Loucy (cell line): ENCODE measurements around the gene UBXN7.

Experiments
- H2AFZ ChIP-seq: fragments of 200-600 bp; sonication (generic); 2 replicates; pipeline ENCODE4 v1.6.0; 2016; ENCODE audit warnings: antibody characterized with exemption, mild to moderate bottlenecking, low read length, moderate library complexity
- H3F3A ChIP-seq: fragments of 200-600 bp; 2 replicates; pipeline ENCODE4 v1.6.0; 2016; ENCODE audit warnings: antibody characterized with exemption, low read depth, mild to moderate bottlenecking
- H3K27me3 ChIP-seq: fragments of 200-600 bp; sonication (generic); 2 replicates; pipeline ENCODE4 v1.6.1; 2014; ENCODE audit warnings: low read length, mild to moderate bottlenecking; ENCODE audit not compliant: insufficient read depth, poor library complexity, severe bottlenecking
- H3K36me3 ChIP-seq: fragments of 200-600 bp; sonication (generic); 2 replicates; pipeline ENCODE4 v1.6.1; 2016; ENCODE audit warnings: low read length; ENCODE audit not compliant: insufficient read depth
- H3K4me1 ChIP-seq: fragments of 200-600 bp; sonication (generic); 2 replicates; pipeline ENCODE4 v1.5.1; 2014; ENCODE audit warnings: low read length, mild to moderate bottlenecking; ENCODE audit not compliant: insufficient read depth, poor library complexity, severe bottlenecking
- H3K4me2 ChIP-seq: fragments of 200-600 bp; sonication (generic); 2 replicates; pipeline ENCODE4 v1.6.0; 2014; ENCODE audit warnings: antibody characterized with exemption, low read length, low read depth, mild to moderate bottlenecking; ENCODE audit not compliant: poor library complexity, severe bottlenecking
- H3K4me3 ChIP-seq: fragments of 200-600 bp; sonication (generic); 2 replicates; pipeline ENCODE4 v1.5.1; 2014; ENCODE audit warnings: low read length, mild to moderate bottlenecking, mixed read lengths; ENCODE audit not compliant: poor library complexity, severe bottlenecking
- H3K79me2 ChIP-seq: fragments of 200-600 bp; sonication (generic); 2 replicates; pipeline ENCODE4 v1.6.1; 2014; ENCODE audit warnings: low read length; ENCODE audit not compliant: insufficient read depth
- H3K9ac ChIP-seq: fragments of 200-600 bp; sonication (generic); 2 replicates; pipeline ENCODE4 v1.6.0; 2014; ENCODE audit warnings: mild to moderate bottlenecking, low read depth, low read length, moderate library complexity; ENCODE audit not compliant: poor library complexity, severe bottlenecking
- H3K9me2 ChIP-seq: fragments of 200-600 bp; sonication (generic); replicated peaks from 2 replicates; pipeline ENCODE4 v1.6.1; 2016; ENCODE audit warnings: low read depth, low read length, mixed read lengths
- H3K9me3 ChIP-seq: fragments of 200-600 bp; sonication (generic); 2 replicates; pipeline ENCODE4 v1.6.1; 2014; ENCODE audit warnings: mild to moderate bottlenecking, antibody characterized with exemption, low read length, low read depth; ENCODE audit not compliant: insufficient read depth
- H4K20me1 ChIP-seq: fragments of 200-600 bp; sonication (generic); 2 replicates; pipeline ENCODE4 v1.6.0; 2014; ENCODE audit warnings: antibody characterized with exemption, low read length, mild to moderate bottlenecking; ENCODE audit not compliant: insufficient read depth, poor library complexity, severe bottlenecking
- CTCF ChIP-seq: fragments of 200-600 bp; sonication (generic); conservative IDR thresholded peaks from 2 replicates; pipeline ENCODE4 v1.5.1; 2014; ENCODE audit warnings: mild to moderate bottlenecking, antibody characterized with exemption, low read length
- EZH2phosphoT487 ChIP-seq: fragments of 200-600 bp; IDR thresholded peaks from 2 replicates; pipeline ENCODE4 v1.6.1; 2018; ENCODE audit warnings: antibody characterized with exemption, mild to moderate bottlenecking, moderate library complexity, borderline replicate concordance

Gene UBXN7

GRCh38 chr3:196323691-196324090 lies 108.5 kb downstream of the UBXN7 start:
- Histone ChIP-seq H3K4me2 (no peak overlapping the region), H3K9me3 (no peaks in the 10 kb centered on the region), H2AFZ (no peak overlapping the region), H3K4me1 (peaks cover 4% of the 10 kb centered on the region), H3F3A (no peaks in the 10 kb centered on the region), H3K27me3 (no peaks in the 10 kb centered on the region), H3K79me2 (no peaks in the 10 kb centered on the region), H3K4me3 (no peak overlapping the region), H3K9me2 (no peaks in the 10 kb centered on the region), H3K36me3 (no peaks in the 10 kb centered on the region), H3K9ac (no peak overlapping the region), H4K20me1 (no peaks in the 10 kb centered on the region)
- TF ChIP-seq CTCF (peak; percentile 38; the same call in 1 of the 2 replicates), EZH2phosphoT487 (no peak)

- Histone ChIP-seq H2AFZ (no peak overlapping the region), H3K9me3 (no peaks in the 10 kb centered on the region), H3K4me3 (no peak overlapping the region), H3K9ac (no peak overlapping the region), H3K4me1 (peaks cover 4% of the 10 kb centered on the region), H3F3A (no peaks in the 10 kb centered on the region), H3K79me2 (no peaks in the 10 kb centered on the region), H3K27me3 (no peaks in the 10 kb centered on the region), H3K9me2 (no peaks in the 10 kb centered on the region), H3K4me2 (no peak overlapping the region), H3K36me3 (no peaks in the 10 kb centered on the region), H4K20me1 (no peaks in the 10 kb centered on the region)
- no peak for TF ChIP-seq EZH2phosphoT487
- TF ChIP-seq CTCF, result no peak
Observed at GRCh38 chr3:196323016-196323415, 109.2 kb downstream of the UBXN7 start.

- no peak overlapping the region for H3K9ac ChIP-seq
- no peaks in the 10 kb centered on the region for H3K36me3 ChIP-seq
Observed at GRCh38 chr3:196321162-196321561, 111.1 kb downstream of the UBXN7 start.

More at GRCh38 chr3:196321162-196321561, 111.1 kb downstream of the UBXN7 start:
- H3K27me3 ChIP-seq, result no peaks in the 10 kb centered on the region
- no peaks in the 10 kb centered on the region for H3F3A ChIP-seq
- H3K79me2 ChIP-seq, result peaks cover 12% of the 10 kb centered on the region; the same call in 1 of the 2 replicates
- no peaks in the 10 kb centered on the region for H3K9me2 ChIP-seq
- peaks cover 4% of the 10 kb centered on the region for H3K4me1 ChIP-seq
- no peak overlapping the region for H3K4me3 ChIP-seq
- TF ChIP-seq CTCF (no peak), EZH2phosphoT487 (no peak)
- no peaks in the 10 kb centered on the region for H3K9me3 ChIP-seq
- H3K4me2 ChIP-seq, result no peak overlapping the region
- no peak overlapping the region for H2AFZ ChIP-seq
- no peaks in the 10 kb centered on the region for H4K20me1 ChIP-seq
